Mucosa of stomach (tissue), 1 donor: ENCODE measurements around the gene ACSL4.

Source experiments
- H3K27me3 ChIP-seq: one replicate; pipeline ENCODE4 v1.7.0; 2013; ENCODE audit warnings: mild to moderate bottlenecking, low read length; ENCODE audit not compliant: control insufficient read depth, insufficient read depth
- H3K36me3 ChIP-seq: one replicate; pipeline ENCODE4 v1.7.0; 2013; ENCODE audit warnings: low read length; ENCODE audit not compliant: control insufficient read depth, insufficient read depth
- H3K4me1 ChIP-seq: one replicate; pipeline ENCODE4 v1.7.0; 2013; ENCODE audit warnings: mild to moderate bottlenecking, low read length; ENCODE audit not compliant: control insufficient read depth, insufficient read depth
- H3K4me3 ChIP-seq: one replicate; pipeline ENCODE4 v1.7.0; 2013; ENCODE audit warnings: low read length
- H3K9ac ChIP-seq: one replicate; pipeline ENCODE4 v1.7.0; 2013; ENCODE audit warnings: mild to moderate bottlenecking, low read length, moderate library complexity
- H3K9me3 ChIP-seq: one replicate; pipeline ENCODE4 v1.7.0; 2013; ENCODE audit warnings: mild to moderate bottlenecking, low read length, moderate library complexity; ENCODE audit not compliant: control insufficient read depth
- donor health status: Pancreatic carcinoma.

Gene ACSL4

GRCh38 chrX:109732807-109733612 is at the start of gene ACSL4:
TSS of gene ACSL4 (minus strand) at chrX:109733257. CDS start at chrX:109683363, 49,894 bp downstream.
- Histone ChIP-seq H3K9me3 (no peaks in the 10 kb centered on the region), H3K4me3 (peak within 1 kb of the TSS; percentile 80), H3K27me3 (no peaks in the 10 kb centered on the region), H3K9ac (peak within 1 kb of the TSS; percentile 83), H3K36me3 (no peaks in the 10 kb centered on the region), H3K4me1 (no peaks in the 10 kb centered on the region)

DNA sequence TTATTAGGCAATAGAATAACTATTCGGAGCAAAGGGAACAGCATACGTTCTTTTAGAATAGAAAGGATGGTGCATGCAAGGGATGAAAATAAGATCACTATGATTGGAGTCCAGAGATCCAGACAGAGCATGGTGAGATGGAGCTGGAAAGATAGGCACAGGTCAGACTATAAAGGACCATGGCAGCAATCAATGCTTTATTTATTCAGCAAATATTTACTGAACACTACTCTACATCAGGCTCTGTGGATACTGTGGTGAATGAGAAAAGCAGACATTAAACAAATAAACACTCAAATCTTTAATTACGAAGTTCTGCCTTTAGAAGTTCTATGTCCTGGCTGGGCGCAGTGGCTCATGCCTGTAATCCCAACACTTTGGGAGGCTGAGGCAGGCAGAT is 44.7 kb upstream of the ACSL4 start:
- H3K27me3 ChIP-seq = no peaks in the 10 kb centered on the region
- no peaks in the 10 kb centered on the region for H3K36me3 ChIP-seq
- no peak overlapping the region for H3K4me3 ChIP-seq

GRCh38 chrX:109776986-109777385 is 43.9 kb upstream of the ACSL4 start:
- H3K27me3 ChIP-seq = no peaks in the 10 kb centered on the region
- no peak overlapping the region for H3K9ac ChIP-seq
- H3K4me1 ChIP-seq = no peaks in the 10 kb centered on the region
- H3K36me3 ChIP-seq = no peaks in the 10 kb centered on the region
- H3K4me3 ChIP-seq = no peak overlapping the region
- no peaks in the 10 kb centered on the region for H3K9me3 ChIP-seq

More for the DNA sequence above, 44.7 kb upstream of the ACSL4 start:
- no peak overlapping the region for H3K9ac ChIP-seq
- H3K4me1 ChIP-seq = no peaks in the 10 kb centered on the region
- no peaks in the 10 kb centered on the region for H3K9me3 ChIP-seq

DNA sequence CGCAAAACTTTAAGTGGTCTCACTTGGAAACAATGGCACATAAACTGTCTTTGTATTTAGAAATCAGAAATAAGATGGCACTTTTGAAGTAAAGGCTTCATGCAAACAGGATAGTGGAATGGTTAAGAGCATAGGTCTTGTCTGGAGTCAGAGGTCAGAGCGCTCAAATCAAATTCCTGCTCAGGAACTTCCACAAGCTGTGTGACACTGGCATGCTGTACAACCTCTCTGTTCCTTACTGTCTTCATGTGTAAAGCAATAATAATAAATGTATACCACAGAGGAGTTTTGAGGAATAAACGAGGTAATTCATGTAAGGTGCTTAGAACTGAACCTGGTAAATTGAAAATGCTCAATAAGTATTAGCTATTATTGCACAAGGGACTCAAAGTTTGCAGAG is 43.4 kb upstream of the ACSL4 start:
- Histone ChIP-seq H3K9me3 (no peaks in the 10 kb centered on the region), H3K4me1 (no peaks in the 10 kb centered on the region), H3K9ac (no peak overlapping the region), H3K4me3 (no peak overlapping the region), H3K36me3 (no peaks in the 10 kb centered on the region), H3K27me3 (no peaks in the 10 kb centered on the region)

- no peak overlapping the region for H3K9ac ChIP-seq
- H3K4me1 ChIP-seq = no peaks in the 10 kb centered on the region
- H3K27me3 ChIP-seq = no peaks in the 10 kb centered on the region
- no peaks in the 10 kb centered on the region for H3K36me3 ChIP-seq
- no peak overlapping the region for H3K4me3 ChIP-seq
- no peaks in the 10 kb centered on the region for H3K9me3 ChIP-seq
Measured at GRCh38 chrX:109775386-109775785, 42.3 kb upstream of the ACSL4 start.

GRCh38 chrX:109774706-109775105 is 41.6 kb upstream of the ACSL4 start:
- H3K9me3 ChIP-seq = no peaks in the 10 kb centered on the region

GRCh38 chrX:109774136-109774535 is 41.1 kb upstream of the ACSL4 start:
- Histone ChIP-seq H3K9ac (no peak overlapping the region), H3K9me3 (no peaks in the 10 kb centered on the region), H3K4me3 (no peak overlapping the region), H3K36me3 (no peaks in the 10 kb centered on the region), H3K4me1 (no peaks in the 10 kb centered on the region), H3K27me3 (no peaks in the 10 kb centered on the region)

More at GRCh38 chrX:109774706-109775105, 41.6 kb upstream of the ACSL4 start:
- H3K4me3 ChIP-seq = no peak overlapping the region
- H3K9ac ChIP-seq = no peak overlapping the region
- no peaks in the 10 kb centered on the region for H3K27me3 ChIP-seq
- H3K4me1 ChIP-seq = no peaks in the 10 kb centered on the region
- H3K36me3 ChIP-seq = no peaks in the 10 kb centered on the region

DNA sequence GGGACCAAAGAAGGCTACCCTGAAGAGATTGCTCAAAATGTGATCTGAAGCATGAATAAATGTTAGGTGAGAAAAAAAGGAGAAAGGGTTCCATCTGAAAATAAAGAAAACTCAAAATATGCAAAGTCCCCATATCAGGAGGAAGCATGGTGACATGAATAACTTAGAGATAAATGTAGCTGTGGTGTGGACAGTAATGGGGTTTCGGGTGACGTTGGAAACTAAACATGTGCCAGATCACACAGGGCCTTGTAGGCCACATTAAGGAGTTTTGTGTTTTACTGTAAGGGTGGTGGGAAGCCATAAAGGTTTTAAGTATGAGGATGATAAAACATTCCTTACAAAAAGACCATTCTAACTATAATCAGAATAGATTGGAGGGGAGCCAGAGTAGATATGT is 40.3 kb upstream of the ACSL4 start:
- H3K36me3 ChIP-seq = no peaks in the 10 kb centered on the region

DNA sequence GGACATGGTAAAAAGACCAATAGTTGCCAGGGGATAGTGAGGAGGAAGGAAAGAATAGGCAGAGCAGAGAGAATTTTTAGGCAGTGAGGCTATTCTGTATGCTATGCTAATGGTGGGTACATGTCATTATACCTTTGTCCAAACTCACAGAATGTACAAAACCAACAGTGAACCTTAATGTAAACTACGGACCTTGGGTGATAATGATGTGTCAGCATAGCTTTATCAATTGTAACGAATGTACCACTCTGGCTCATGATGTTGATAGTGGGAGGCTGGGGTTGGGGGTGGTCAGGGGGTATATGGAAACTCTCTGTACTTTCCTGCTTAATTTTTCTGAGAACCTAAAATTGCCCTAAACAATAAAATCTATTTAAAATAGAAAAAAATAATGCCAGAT is 37.7 kb upstream of the ACSL4 start:
- no peaks in the 10 kb centered on the region for H3K36me3 ChIP-seq
- no peak overlapping the region for H3K9ac ChIP-seq
- H3K4me3 ChIP-seq = no peak overlapping the region
- no peaks in the 10 kb centered on the region for H3K9me3 ChIP-seq
- H3K27me3 ChIP-seq = no peaks in the 10 kb centered on the region
- H3K4me1 ChIP-seq = no peaks in the 10 kb centered on the region

More for the DNA sequence above, 40.3 kb upstream of the ACSL4 start:
- Histone ChIP-seq H3K4me3 (no peak overlapping the region), H3K4me1 (no peaks in the 10 kb centered on the region), H3K27me3 (no peaks in the 10 kb centered on the region), H3K9me3 (no peaks in the 10 kb centered on the region), H3K9ac (no peak overlapping the region)

- no peaks in the 10 kb centered on the region for H3K27me3 ChIP-seq
- H3K4me1 ChIP-seq = no peaks in the 10 kb centered on the region
- H3K36me3 ChIP-seq = no peaks in the 10 kb centered on the region
- no peak overlapping the region for H3K4me3 ChIP-seq
- no peak overlapping the region for H3K9ac ChIP-seq
- no peaks in the 10 kb centered on the region for H3K9me3 ChIP-seq
Measured at GRCh38 chrX:109760922-109761250, 27.8 kb upstream of the ACSL4 start.

DNA sequence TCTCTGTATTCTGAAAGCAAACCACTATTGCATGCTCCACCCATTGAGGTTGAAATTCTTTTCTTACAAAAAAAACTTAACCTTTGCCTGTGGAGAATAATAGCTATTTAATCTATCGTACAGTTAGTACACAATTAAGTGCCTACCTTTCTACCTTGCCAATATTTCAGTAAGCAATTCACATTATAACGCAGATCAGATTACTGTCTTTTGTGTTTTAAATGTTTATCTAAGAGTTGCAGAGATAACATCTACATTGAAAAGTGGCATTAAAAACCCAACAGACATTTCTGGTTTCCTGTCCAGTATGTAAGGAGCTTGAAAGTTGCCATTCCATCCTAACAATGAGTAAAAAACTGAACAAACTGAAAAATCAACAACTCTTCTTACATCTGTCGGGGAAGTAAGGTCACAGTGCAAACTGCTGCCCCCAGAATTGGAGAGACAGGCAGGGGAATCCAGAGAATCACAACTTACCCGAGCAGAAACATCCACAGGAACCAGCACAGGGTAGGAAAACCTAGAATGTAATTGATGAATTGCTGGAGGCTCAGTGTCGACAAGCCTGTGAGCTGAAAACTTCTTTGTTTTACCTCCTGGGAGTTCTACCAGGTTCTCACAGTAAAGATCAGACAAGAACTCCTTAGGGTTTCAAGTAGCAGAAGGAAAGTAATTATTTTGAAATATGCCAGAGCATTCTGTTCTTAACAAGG is 27.3 kb upstream of the ACSL4 start:
- H3K27me3 ChIP-seq = no peaks in the 10 kb centered on the region
- no peak overlapping the region for H3K9ac ChIP-seq
- no peak overlapping the region for H3K4me3 ChIP-seq
- no peaks in the 10 kb centered on the region for H3K36me3 ChIP-seq
- no peaks in the 10 kb centered on the region for H3K4me1 ChIP-seq
- H3K9me3 ChIP-seq = no peaks in the 10 kb centered on the region

GRCh38 chrX:109753256-109753655 is 20.2 kb upstream of the ACSL4 start:
- no peaks in the 10 kb centered on the region for H3K4me1 ChIP-seq
- H3K9ac ChIP-seq = no peak overlapping the region
- H3K9me3 ChIP-seq = no peaks in the 10 kb centered on the region
- H3K4me3 ChIP-seq = no peak overlapping the region
- H3K36me3 ChIP-seq = no peaks in the 10 kb centered on the region
- H3K27me3 ChIP-seq = no peaks in the 10 kb centered on the region
